ENCODE measurements around the gene SLITRK5. TPM values are rescaled to one million over a fixed set of nuclear protein-coding genes. Genes with fewer than 3 reads are reported as not detected.

The SLITRK5 gene
- total and polyA plus RNA-seq, 2 donors from 2014 or later: 0.09 TPM; not detected in 1

DNA sequence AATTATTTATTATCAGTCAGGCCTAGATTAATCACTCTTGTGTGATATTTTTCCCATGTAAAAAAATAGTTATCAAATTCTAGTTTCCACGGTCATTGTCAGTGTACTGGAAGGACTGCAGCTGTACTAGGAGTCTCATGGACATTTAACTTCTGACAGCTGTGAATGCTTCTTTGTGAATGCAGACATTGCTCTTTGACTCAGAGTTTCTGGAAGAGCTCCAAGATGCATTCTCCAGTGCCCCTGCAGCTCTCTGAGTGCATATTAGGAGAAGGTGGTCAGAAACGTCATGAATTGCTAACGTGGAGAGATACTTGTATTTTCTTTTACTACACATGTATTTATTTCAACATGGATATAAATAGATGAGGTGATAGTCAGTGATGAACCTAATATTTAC lies 9.7 kb upstream of the SLITRK5 start:
- H3K36me3 ChIP-seq (ENCODE audit: control insufficient read depth in 2 of 3, insufficient read depth in 3 of 3, low read length in 3 of 3): no peaks in the 10 kb centered on the region
- H3K27ac ChIP-seq (ENCODE audit: low read depth in 2 of 2, low read length in 2 of 2): no peak overlapping the region
- no peaks in the 10 kb centered on the region for H3K4me1 ChIP-seq (ENCODE audit: control insufficient read depth in 2 of 3, insufficient read depth in 2 of 3, low read depth in 1 of 3, low read length in 3 of 3)
- no peak overlapping the region for H3K4me3 ChIP-seq (ENCODE audit: low read length in 3 of 3)
- H3K9ac ChIP-seq (ENCODE audit: low read length in 3 of 3): no peak overlapping the region
- DNase-seq: peak in 1 of 5 donors; percentile 6
- TF ChIP-seq, protein P1, sequence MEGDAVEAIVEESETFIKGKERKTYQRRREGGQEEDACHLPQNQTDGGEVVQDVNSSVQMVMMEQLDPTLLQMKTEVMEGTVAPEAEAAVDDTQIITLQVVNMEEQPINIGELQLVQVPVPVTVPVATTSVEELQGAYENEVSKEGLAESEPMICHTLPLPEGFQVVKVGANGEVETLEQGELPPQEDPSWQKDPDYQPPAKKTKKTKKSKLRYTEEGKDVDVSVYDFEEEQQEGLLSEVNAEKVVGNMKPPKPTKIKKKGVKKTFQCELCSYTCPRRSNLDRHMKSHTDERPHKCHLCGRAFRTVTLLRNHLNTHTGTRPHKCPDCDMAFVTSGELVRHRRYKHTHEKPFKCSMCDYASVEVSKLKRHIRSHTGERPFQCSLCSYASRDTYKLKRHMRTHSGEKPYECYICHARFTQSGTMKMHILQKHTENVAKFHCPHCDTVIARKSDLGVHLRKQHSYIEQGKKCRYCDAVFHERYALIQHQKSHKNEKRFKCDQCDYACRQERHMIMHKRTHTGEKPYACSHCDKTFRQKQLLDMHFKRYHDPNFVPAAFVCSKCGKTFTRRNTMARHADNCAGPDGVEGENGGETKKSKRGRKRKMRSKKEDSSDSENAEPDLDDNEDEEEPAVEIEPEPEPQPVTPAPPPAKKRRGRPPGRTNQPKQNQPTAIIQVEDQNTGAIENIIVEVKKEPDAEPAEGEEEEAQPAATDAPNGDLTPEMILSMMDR (IDR thresholded peaks at IDR 0.05; ENCODE audit: borderline replicate concordance, extremely low read depth, insufficient read depth): no peak
- FAIRE-seq: no peak
- intact Hi-C loops (cut with DNase I): no loop called here
- no peaks in the 10 kb centered on the region for H3K9me3 ChIP-seq (ENCODE audit: control insufficient read depth in 2 of 3, insufficient read depth in 1 of 3, low read length in 3 of 3)
- H3K27me3 ChIP-seq (ENCODE audit: control insufficient read depth, insufficient read depth, low read length): no peaks in the 10 kb centered on the region

DNA sequence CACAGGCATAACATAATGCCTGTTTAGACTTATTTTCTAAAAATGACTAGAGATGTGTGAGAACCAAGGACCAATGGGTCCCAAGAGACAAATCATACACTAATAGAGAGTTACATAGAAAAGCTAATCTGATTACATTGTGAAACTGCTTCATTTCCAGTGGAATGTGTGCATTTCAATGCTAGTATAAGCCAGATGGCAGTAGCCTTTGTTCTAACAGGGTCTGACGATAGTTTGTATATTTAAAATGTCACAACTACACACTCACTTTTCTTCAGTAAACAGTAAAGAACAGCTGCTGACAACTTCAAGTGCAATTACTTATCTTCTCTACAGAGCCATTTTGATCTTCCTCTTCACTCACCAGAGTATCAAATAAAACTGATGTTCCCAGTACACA lies 4.3 kb upstream of the SLITRK5 start:
- TF ChIP-seq, protein P1 (IDR thresholded peaks at IDR 0.05; ENCODE audit: borderline replicate concordance, extremely low read depth, insufficient read depth): no peak
- intact Hi-C loops (cut with DNase I): no loop called here
- H3K4me3 ChIP-seq (ENCODE audit: low read length in 3 of 3): no peak overlapping the region
- no peaks in the 10 kb centered on the region for H3K9me3 ChIP-seq (ENCODE audit: control insufficient read depth in 2 of 3, insufficient read depth in 1 of 3, low read length in 3 of 3)
- peaks cover 0 to 7% (median 0%) of the 10 kb centered on the region in 3 donors for H3K4me1 ChIP-seq (ENCODE audit: control insufficient read depth in 2 of 3, insufficient read depth in 2 of 3, low read depth in 1 of 3, low read length in 3 of 3)
- no peak overlapping the region for H3K9ac ChIP-seq (ENCODE audit: low read length in 3 of 3)
- H3K27me3 ChIP-seq (ENCODE audit: control insufficient read depth, insufficient read depth, low read length): no peaks in the 10 kb centered on the region
- FAIRE-seq (no peak), DNase-seq (no peak)
- no peaks in the 10 kb centered on the region for H3K36me3 ChIP-seq (ENCODE audit: control insufficient read depth in 2 of 3, insufficient read depth in 3 of 3, low read length in 3 of 3)
- H3K27ac ChIP-seq (ENCODE audit: low read depth in 2 of 2, low read length in 2 of 2): no peak overlapping the region

DNA sequence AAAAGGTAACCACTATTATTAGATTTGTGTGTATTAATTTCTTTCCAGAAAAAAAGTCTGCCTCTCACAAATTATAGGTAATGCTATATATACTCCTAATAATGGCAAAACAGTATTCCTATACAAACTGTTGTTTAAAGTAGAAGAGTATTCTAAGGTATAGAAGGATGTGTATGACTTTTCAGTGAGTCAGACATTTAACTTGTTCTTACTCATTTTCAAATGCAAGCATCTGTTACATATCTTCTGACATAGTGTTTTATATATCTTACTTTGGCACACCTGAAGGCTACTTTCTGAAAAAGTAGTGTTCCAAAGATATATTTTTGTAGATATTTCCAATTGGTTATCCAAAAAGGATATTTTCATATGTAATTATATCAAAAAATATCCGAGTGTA lies 3.5 kb upstream of the SLITRK5 start:
- Histone ChIP-seq H3K4me1 (ENCODE audit: control insufficient read depth in 2 of 3, insufficient read depth in 2 of 3, low read depth in 1 of 3, low read length in 3 of 3) (peaks cover 0 to 7% (median 0%) of the 10 kb centered on the region in 3 donors), H3K9ac (ENCODE audit: low read length in 3 of 3) (no peak overlapping the region), H3K36me3 (ENCODE audit: control insufficient read depth in 2 of 3, insufficient read depth in 3 of 3, low read length in 3 of 3) (no peaks in the 10 kb centered on the region), H3K27me3 (ENCODE audit: control insufficient read depth, insufficient read depth, low read length) (no peaks in the 10 kb centered on the region), H3K27ac (ENCODE audit: low read depth in 2 of 2, low read length in 2 of 2) (no peak overlapping the region), H3K4me3 (ENCODE audit: low read length in 3 of 3) (no peak overlapping the region), H3K9me3 (ENCODE audit: control insufficient read depth in 2 of 3, insufficient read depth in 1 of 3, low read length in 3 of 3) (no peaks in the 10 kb centered on the region)
- TF ChIP-seq, protein P1 (IDR thresholded peaks at IDR 0.05; ENCODE audit: borderline replicate concordance, extremely low read depth, insufficient read depth): no peak
- DNase-seq (no peak), FAIRE-seq (no peak)
- intact Hi-C loops (cut with DNase I): no loop called here

DNA sequence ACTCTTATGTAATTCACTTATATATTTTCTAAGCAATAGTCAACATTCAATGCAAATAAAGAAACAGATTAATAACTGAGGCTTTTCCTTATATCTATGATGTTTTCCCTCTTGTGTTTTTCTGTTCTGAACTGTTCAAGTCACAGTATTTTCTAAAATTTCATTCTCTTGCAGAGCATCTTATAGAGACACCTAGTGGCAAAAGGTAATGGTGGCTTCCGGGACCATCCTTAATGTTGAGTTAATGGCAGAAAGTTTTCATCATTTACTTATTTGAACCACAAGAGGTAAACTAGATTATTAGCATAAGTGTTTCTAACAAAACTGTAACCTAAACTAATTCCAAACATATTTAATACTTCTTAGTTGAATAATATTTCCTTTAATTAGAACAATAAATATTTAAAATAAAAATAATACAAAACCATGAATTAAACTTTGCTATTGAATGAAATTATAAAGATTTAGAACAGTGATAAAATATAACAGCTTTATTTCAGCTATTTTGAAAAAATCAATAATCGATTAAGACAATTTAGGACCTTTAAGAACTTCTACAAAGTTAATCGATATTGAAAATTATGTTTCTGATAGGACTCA lies 1.7 kb upstream of the SLITRK5 start:
- intact Hi-C loops (cut with DNase I): no loop called here
- H3K27me3 ChIP-seq (ENCODE audit: control insufficient read depth, insufficient read depth, low read length): peaks cover 10% of the 10 kb centered on the region
- H3K27ac ChIP-seq (ENCODE audit: low read depth in 2 of 2, low read length in 2 of 2): no peak overlapping the region
- FAIRE-seq (no peak), DNase-seq (peak in 2 of 5 donors; percentile 37 to 39)
- TF ChIP-seq, protein P1 (IDR thresholded peaks at IDR 0.05; ENCODE audit: borderline replicate concordance, extremely low read depth, insufficient read depth): no peak
- H3K9ac ChIP-seq (ENCODE audit: low read length in 3 of 3): no peak overlapping the region
- no peaks in the 10 kb centered on the region for H3K9me3 ChIP-seq (ENCODE audit: control insufficient read depth in 2 of 3, insufficient read depth in 1 of 3, low read length in 3 of 3)
- H3K36me3 ChIP-seq (ENCODE audit: control insufficient read depth in 2 of 3, insufficient read depth in 3 of 3, low read length in 3 of 3): no peaks in the 10 kb centered on the region
- H3K4me3 ChIP-seq (ENCODE audit: low read length in 3 of 3): no peak overlapping the region
- peaks cover 0 to 7% (median 0%) of the 10 kb centered on the region in 3 donors for H3K4me1 ChIP-seq (ENCODE audit: control insufficient read depth in 2 of 3, insufficient read depth in 2 of 3, low read depth in 1 of 3, low read length in 3 of 3)

Data from kidney (tissue), 14 donors.